GM12891 (cell line): ENCODE data around the gene C2CD3.

Experiments
- POLR2A ChIP-seq: IDR thresholded peaks from 2 replicates; pipeline ENCODE4 v1.6.1; 2011; ENCODE audit warnings: low read depth, low read length, control low read depth
- POLR2AphosphoS5 ChIP-seq: IDR thresholded peaks from 2 replicates; pipeline ENCODE4 v1.6.1; 2011; ENCODE audit warnings: low read depth, low read length, control low read depth
- SPI1 ChIP-seq: IDR thresholded peaks from 2 replicates; pipeline ENCODE4 v1.6.1; 2011; ENCODE audit warnings: low read depth, low read length, control low read depth
- TAF1 ChIP-seq: IDR thresholded peaks from 2 replicates; pipeline ENCODE4 v1.6.1; 2011; ENCODE audit warnings: low read depth, low read length, control low read depth

DNA sequence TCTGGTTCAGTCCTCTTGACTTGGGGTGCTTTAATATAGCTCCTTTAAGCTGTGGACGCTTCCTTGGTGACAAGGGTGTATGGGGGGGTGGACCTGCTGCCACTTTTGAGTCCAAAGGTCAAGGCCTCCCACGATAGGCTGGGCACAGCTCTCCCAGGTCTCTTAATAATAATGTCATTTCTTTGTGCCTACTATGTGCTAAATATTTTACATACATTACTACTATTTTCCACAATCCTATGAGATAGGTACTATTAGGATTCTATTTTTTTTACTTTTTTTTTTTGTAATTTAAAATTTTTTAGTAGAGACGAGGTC lies 161.6 kb downstream of the C2CD3 start:
- TF ChIP-seq POLR2A, result no peak
- no peak for TF ChIP-seq POLR2AphosphoS5
- no peak for TF ChIP-seq TAF1
- no peak for TF ChIP-seq SPI1
